ENCODE results near the gene AVP. TPM values are rescaled to one million over a fixed set of nuclear protein-coding genes. Genes with fewer than 3 reads are reported as not detected.

The AVP gene
- polyA plus RNA-seq, 1 donor (not counting 4 experiments of a cell fraction or from before 2014, with no cell fraction given), result not detected

DNA sequence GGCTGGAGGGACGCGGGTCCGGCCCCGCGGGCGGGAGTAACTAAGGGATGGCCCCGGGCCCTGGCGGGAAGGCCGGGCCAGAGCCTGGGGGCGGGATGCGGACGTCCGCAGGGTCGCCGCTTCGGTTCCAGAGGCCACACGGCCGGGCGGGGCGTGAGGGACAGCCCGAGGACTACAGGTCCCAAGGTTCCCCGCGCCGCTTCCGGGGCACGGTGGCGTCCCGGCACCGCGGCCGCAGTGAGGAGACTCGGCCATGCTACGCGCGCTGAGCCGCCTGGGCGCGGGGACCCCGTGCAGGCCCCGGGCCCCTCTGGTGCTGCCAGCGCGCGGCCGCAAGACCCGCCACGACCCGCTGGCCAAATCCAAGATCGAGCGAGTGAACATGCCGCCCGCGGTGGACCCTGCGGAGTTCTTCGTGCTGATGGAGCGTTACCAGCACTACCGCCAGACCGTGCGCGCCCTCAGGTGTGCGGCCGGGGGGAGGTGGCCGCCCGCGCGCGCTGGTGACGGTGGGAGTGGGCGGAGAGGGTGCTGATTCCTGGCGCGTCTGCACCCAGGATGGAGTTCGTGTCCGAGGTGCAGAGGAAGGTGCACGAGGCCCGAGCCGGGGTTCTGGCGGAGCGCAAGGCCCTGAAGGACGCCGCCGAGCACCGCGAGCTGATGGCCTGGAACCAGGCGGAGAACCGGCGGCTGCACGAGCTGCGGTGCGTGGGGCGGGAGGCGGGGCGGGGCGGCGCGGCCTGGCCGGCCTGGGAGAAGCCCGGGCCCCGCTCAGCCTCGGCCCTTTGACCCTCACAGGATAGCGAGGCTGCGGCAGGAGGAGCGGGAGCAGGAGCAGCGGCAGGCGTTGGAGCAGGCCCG lies 38.5 kb downstream of the AVP start, which contains the start of gene MRPS26:
MRPS26 (plus strand) TSS at position 237 of the 861 bp plus-strand sequence; CDS start at position 254, 17 bp downstream.
- Histone ChIP-seq H3K27ac (ENCODE audit: control insufficient read depth, insufficient read depth, low read length) (peak within 1 kb of the TSS; percentile 52), H4K20me1 (ENCODE audit: control insufficient read depth, extremely low read depth, insufficient read depth, low read length) (no peaks in the 10 kb centered on the region), H2AFZ (ENCODE audit: control insufficient read depth, low read length) (peak within 1 kb of the TSS; percentile 82), H3K9ac (ENCODE audit: control insufficient read depth, extremely low read depth, insufficient read depth, low read length) (peak within 1 kb of the TSS; percentile 76), H3K9me1 (ENCODE audit: control insufficient read depth, extremely low read depth, insufficient read depth, low read length) (no peaks in the 10 kb centered on the region), H3K9me3 (ENCODE audit: control insufficient read depth, low read depth, low read length) (no peaks in the 10 kb centered on the region), H3K4me3 (ENCODE audit: control insufficient read depth in 2 of 3, extremely low read depth in 1 of 3, insufficient read depth in 2 of 3, low read depth in 1 of 3, low read length in 3 of 3) (peak within 1 kb of the TSS; percentile 77 to 85 (median 85)), H3K4me2 (ENCODE audit: control insufficient read depth, extremely low read depth, insufficient read depth, low read depth, low read length) (peak within 1 kb of the TSS; percentile 92), H3K4me1 (ENCODE audit: control insufficient read depth, extremely low read depth, insufficient read depth, low read length) (no peaks in the 10 kb centered on the region), H3K36me3 (ENCODE audit: control insufficient read depth in 2 of 2, extremely low read depth in 1 of 2, insufficient read depth in 2 of 2, low read length in 2 of 2) (peaks cover 18 to 21% of the 10 kb centered on the region in 2 experiments), H3K27me3 (ENCODE audit: control insufficient read depth, extremely low read depth, insufficient read depth, low read length) (no peaks in the 10 kb centered on the region), H3K79me2 (ENCODE audit: control insufficient read depth, insufficient read depth, low read length) (peaks cover 14% of the 10 kb centered on the region)
- TF ChIP-seq EZH2 (IDR thresholded peaks at IDR 0.05; ENCODE audit: low read length), result no peak
- TF ChIP-seq, protein P1, sequence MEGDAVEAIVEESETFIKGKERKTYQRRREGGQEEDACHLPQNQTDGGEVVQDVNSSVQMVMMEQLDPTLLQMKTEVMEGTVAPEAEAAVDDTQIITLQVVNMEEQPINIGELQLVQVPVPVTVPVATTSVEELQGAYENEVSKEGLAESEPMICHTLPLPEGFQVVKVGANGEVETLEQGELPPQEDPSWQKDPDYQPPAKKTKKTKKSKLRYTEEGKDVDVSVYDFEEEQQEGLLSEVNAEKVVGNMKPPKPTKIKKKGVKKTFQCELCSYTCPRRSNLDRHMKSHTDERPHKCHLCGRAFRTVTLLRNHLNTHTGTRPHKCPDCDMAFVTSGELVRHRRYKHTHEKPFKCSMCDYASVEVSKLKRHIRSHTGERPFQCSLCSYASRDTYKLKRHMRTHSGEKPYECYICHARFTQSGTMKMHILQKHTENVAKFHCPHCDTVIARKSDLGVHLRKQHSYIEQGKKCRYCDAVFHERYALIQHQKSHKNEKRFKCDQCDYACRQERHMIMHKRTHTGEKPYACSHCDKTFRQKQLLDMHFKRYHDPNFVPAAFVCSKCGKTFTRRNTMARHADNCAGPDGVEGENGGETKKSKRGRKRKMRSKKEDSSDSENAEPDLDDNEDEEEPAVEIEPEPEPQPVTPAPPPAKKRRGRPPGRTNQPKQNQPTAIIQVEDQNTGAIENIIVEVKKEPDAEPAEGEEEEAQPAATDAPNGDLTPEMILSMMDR (optimal IDR thresholded peaks at IDR 0.05 in 1 of 3, IDR thresholded peaks at IDR 0.05 in 1 of 3, conservative IDR thresholded peaks at IDR 0.05 in 1 of 3; ENCODE audit: extremely low read depth in 1 of 3, insufficient read depth in 2 of 3, low read length in 3 of 3), result no peak
- FAIRE-seq (no peak), DNase-seq (ENCODE audit: low read depth, low spot score) (no peak)
- dilution Hi-C loops (cut with MboI; ENCODE audit: extremely low pct_ligation_motif_present, low sequenced_read_pairs), result no loop called here

DNA sequence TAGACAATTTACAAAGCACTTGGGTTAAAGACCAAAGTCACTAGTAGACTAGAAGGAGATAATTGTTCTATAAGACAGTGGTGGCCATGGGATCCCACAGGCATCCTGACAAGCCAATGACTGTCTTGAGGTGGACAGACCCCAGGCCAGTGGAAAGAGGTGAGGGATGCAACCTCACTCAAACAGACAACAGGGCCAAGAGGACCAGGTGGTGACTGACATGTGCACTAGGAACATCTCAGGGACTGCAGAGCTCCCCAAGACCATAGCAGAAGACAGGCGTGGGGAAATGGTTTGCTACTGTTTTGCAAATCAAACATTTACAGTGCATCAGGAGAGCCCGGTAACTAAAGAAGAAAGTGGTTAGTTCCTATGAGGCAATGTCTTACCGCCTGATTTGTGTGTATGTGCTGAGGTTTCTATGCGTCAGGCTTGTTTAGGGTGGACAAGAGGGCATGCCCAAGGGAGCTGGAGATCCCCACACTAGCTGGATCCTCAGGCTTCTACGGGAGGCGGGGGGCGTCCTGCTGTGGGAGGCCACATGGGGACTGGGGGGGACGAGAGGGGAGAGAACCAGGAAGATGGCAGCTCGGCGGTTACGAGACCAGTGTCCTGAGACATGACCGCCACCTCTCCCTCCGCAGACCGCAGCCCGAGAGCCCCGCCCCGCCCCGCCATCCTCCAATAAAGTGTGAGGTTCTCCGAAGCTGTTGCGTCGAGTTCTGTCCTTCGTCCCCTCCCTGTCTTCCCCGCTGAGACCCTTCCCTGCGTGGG lies 39.3 kb downstream of the AVP start:
- TF ChIP-seq EZH2 (IDR thresholded peaks at IDR 0.05; ENCODE audit: low read length), result no peak
- TF ChIP-seq, protein P1 (optimal IDR thresholded peaks at IDR 0.05 in 1 of 3, IDR thresholded peaks at IDR 0.05 in 1 of 3, conservative IDR thresholded peaks at IDR 0.05 in 1 of 3; ENCODE audit: extremely low read depth in 1 of 3, insufficient read depth in 2 of 3, low read length in 3 of 3), result no peak
- H3K9me3 ChIP-seq (ENCODE audit: control insufficient read depth, low read depth, low read length), result no peaks in the 10 kb centered on the region
- H3K27ac ChIP-seq (ENCODE audit: control insufficient read depth, insufficient read depth, low read length), result peak overlapping the region; percentile 52
- no peaks in the 10 kb centered on the region for H3K9me1 ChIP-seq (ENCODE audit: control insufficient read depth, extremely low read depth, insufficient read depth, low read length)
- no peaks in the 10 kb centered on the region for H3K4me1 ChIP-seq (ENCODE audit: control insufficient read depth, extremely low read depth, insufficient read depth, low read length)
- DNase-seq (ENCODE audit: low read depth, low spot score) (no peak), FAIRE-seq (no peak)
- no peaks in the 10 kb centered on the region for H3K27me3 ChIP-seq (ENCODE audit: control insufficient read depth, extremely low read depth, insufficient read depth, low read length)
- peak overlapping the region; percentile 92 for H3K4me2 ChIP-seq (ENCODE audit: control insufficient read depth, extremely low read depth, insufficient read depth, low read depth, low read length)
- peak overlapping the region; percentile 76 for H3K9ac ChIP-seq (ENCODE audit: control insufficient read depth, extremely low read depth, insufficient read depth, low read length)
- H3K36me3 ChIP-seq (ENCODE audit: control insufficient read depth in 2 of 2, extremely low read depth in 1 of 2, insufficient read depth in 2 of 2, low read length in 2 of 2), result peaks cover 20% of the 10 kb centered on the region in 2 experiments
- peaks cover 14% of the 10 kb centered on the region for H3K79me2 ChIP-seq (ENCODE audit: control insufficient read depth, insufficient read depth, low read length)
- peak overlapping the region; percentile 77 to 85 (median 85) for H3K4me3 ChIP-seq (ENCODE audit: control insufficient read depth in 2 of 3, extremely low read depth in 1 of 3, insufficient read depth in 2 of 3, low read depth in 1 of 3, low read length in 3 of 3)
- peak overlapping the region; percentile 82 for H2AFZ ChIP-seq (ENCODE audit: control insufficient read depth, low read length)
- dilution Hi-C loops (cut with MboI; ENCODE audit: extremely low pct_ligation_motif_present, low sequenced_read_pairs), result no loop called here
- H4K20me1 ChIP-seq (ENCODE audit: control insufficient read depth, extremely low read depth, insufficient read depth, low read length), result no peaks in the 10 kb centered on the region

Data from keratinocyte (primary cell).